Measurements from ENCODE around the gene OAS3.

OAS3 gene

DNA sequence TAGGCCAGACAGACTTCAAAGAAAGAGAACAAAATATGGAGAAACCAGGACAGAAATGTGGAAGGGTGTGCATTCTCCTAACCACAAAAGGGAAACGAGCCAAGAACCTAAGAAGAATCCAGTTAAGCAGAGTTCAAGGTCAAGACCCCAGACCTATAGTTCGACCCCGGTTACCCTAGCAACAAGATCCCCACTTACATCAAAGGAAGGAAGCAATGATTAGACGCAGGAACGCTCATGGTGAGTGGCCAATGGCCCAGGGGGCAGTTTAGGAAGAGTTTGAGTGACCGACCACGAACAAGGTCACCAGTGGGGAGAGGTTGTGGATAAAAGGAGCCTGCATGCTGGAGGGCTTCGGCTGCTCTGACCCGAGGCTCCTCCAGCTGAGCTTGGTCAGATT lies 76.3 kb downstream of the OAS3 start:
- no peak for DNase-seq (ENCODE audit: low read depth, low spot score)

DNA sequence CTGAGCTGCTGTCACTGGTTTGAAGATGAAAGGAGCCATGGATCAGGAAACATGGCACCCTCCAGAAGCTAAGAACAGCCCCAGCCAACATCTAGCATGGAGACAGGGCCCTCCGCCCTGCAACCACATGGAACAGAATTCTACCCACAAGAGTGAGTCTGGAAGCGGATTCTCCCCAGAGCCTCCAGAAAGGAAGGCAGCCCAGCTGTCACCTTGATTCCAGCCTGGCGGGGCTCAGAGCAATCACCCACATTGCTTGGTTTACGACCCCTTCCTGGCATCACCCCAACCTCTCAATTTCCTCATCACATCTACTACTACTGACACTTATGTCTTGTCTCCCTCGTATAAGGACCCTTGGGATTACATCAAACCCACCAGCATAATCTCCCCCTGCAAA lies 78.5 kb downstream of the OAS3 start:
- DNase-seq (ENCODE audit: low read depth, low spot score) = no peak

DNA sequence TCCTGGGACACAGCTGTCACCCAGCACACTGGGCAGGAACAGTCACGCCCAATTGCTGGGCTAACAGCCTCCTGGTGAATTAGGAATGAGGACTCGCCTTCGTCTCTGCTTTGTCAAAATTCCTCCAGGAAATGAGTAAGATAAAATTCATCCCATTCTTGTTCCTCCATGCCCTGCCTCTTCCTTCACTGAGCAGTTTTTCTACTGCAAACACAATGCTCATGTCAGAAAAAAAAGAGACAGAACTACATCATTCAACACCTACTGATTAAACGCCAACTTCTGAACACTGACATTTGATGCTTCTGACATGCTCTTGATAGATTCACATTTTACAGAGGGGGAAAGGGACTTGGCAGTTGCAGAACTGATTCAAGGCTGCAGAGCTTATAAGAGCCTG lies 80.8 kb downstream of the OAS3 start:
- no peak for DNase-seq (ENCODE audit: low read depth, low spot score)

DNA sequence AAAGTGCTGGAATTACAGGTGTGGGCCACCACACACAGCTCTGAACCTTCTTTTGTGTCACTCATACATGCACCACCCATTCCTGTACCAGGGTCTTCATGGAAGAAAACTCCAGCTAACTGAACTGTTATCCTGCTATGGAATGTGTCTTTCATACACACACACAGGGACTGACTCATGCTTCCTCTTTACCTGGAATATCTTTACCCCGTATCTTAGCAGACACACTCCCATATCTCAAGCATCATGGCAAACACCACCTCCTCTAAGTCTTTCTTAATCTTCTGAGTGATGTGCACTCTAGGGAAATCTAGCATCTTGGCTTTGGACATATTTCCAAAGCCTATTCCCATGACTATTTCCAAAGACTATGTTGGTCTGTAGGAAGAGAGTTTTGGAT lies 83.2 kb downstream of the OAS3 start:
- no peak for DNase-seq (ENCODE audit: low read depth, low spot score)
